Mononuclear cell (primary cell): ENCODE data around the gene ASCL3. TPM values are rescaled to one million over a fixed set of nuclear protein-coding genes. Genes with fewer than 3 reads are reported as not detected.
"Not testable (repeated sequence)": the region's sequence is repeated elsewhere in the genome, so short reads cannot be mapped to it uniquely, and the experiment has no call there.

ENCODE experiments used
- H3K27me3 ChIP-seq: 2 replicates; pipeline ENCODE4 v1.6.0; 2011; ENCODE audit warnings: low read length, control low read depth; ENCODE audit not compliant: insufficient read depth
- H3K4me1 ChIP-seq: 2 replicates; pipeline ENCODE4 v1.5.1; 2011; ENCODE audit warnings: mild to moderate bottlenecking, low read length, control low read depth; ENCODE audit not compliant: insufficient read depth
- H3K4me3 ChIP-seq: 2 replicates; pipeline ENCODE4 v1.5.1; 2011; ENCODE audit warnings: mild to moderate bottlenecking, low read length, moderate library complexity
- H3K9me3 ChIP-seq: 2 replicates; pipeline ENCODE4 v1.5.1; 2011; ENCODE audit warnings: low read depth, mild to moderate bottlenecking, control low read depth, low read length
- total RNA-seq: library from RNA; depleted of rRNA; stranded (reverse); fragments of >200 nt; gene quantifications from one replicate; pipeline ENCODE4 v1.2.3, GENCODE V29; 2012

ASCL3 gene
- total RNA-seq, 1 donor: not detected

DNA sequence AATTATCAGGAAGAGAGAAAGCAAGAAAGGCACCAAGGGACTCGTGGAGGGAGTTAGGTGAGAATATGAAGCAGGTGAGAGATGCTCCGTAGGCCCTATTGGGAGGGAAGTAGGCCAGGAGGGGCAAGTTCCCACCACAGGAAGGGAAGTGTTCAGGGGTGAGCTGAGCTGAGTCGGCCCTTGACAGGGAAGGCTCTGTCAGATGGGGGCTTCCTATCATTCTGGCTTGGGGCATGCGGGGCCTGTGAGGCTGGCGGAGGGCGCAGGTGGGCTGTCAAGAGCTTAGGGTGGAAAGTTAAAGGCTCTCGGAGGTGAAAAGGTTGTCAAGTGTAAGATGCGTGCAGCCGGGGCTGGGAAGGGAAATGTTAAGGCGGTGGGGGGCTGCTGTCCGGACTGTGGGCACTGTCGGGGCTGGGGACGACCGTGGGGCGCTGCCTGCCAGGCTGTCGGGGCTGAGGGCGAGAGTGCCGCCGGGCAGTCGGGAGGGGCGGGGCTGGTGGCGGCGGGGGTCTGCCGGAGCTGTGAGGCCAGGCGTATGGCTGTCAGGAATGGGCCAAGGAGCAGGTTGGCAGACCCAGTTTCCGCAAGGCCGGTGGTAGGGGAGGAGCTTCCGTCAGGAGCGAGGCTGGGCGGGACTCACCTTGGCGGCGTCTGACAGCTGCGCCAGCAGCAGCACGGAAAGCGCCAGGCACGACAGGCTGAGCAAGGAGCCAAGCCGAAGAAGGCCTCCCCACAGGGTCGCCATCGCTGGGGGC is 20.9 kb upstream of the ASCL3 start:
- peak overlapping the region; percentile 88 for H3K4me3 ChIP-seq
- H3K27me3 ChIP-seq: no peaks in the 10 kb centered on the region
- no peaks in the 10 kb centered on the region for H3K9me3 ChIP-seq
- H3K4me1 ChIP-seq: peaks cover 33% of the 10 kb centered on the region

DNA sequence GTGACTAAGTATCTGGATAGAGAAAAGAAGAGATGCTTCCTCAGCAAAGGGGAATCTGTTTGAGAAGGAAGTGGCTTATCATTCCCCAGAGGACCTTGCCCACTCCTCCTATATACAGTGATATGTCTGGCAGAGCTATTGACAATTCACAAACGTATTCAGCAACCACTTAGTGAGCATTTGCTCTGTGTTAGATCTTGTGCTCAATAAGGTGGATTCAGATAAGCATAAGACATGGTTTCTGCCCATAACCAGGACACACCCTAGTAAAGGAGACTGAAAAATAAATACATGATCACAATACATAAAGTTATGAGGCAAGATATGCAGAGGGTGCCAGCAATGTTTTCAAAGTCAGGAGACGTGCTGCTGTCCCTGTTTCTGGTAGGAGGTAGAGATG is 20.0 kb upstream of the ASCL3 start:
- H3K4me1 ChIP-seq: peaks cover 33% of the 10 kb centered on the region
- no peaks in the 10 kb centered on the region for H3K27me3 ChIP-seq
- H3K4me3 ChIP-seq: no peak overlapping the region
- no peaks in the 10 kb centered on the region for H3K9me3 ChIP-seq

DNA sequence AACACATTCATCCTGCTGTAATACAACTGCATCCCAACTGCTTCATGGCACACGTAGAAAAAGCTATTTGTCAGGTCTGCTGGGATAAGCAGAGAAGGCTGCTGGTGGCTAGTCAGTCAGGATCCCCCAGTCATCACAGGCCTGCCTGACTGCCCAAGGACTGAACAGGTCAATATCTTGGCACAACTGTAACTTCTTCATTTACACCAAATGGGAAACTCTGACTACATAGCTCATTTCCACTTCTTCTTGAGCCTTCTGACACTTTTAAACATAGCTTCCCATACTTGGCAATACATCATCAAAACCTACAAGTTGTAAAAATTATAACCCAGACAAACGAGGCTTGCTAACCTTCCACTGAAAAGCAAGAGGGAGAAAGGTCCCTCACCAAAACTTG is 18.6 kb upstream of the ASCL3 start:
- Histone ChIP-seq H3K9me3 (no peaks in the 10 kb centered on the region), H3K4me1 (peaks cover 33% of the 10 kb centered on the region), H3K4me3 (no peak overlapping the region)

DNA sequence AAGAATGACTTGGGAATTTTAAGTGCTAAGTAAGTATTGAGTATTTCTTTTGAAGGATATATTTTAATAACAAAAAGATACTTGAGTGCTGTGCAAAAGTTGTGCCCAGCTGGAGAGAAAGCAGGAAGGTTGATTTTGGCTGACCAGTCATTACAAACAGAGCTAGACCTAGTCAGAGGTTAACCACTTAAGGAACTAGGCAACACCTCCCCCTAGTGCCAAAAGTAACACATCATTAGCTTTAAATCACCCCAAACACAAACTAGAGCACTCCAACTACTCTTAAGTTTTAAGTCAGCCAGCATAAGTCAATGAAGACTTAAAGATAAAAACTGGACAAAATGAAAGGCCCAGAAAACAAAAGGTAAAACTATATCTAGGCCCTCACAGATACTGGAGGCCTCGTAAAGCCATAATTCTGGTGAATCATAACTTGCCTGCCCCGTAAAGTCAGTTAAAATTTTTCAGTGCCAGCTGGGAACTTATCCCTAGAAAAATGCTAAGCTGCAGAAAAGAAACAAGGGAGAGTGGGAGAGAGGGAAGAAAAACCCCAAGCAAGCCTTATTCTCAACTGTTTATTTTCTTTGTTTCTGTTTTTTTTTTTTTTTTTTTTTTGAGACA is 16.8 kb upstream of the ASCL3 start:
- no peak overlapping the region for H3K4me3 ChIP-seq
- no peaks in the 10 kb centered on the region for H3K9me3 ChIP-seq
- no peaks in the 10 kb centered on the region for H3K27me3 ChIP-seq

More for the DNA sequence above, 18.6 kb upstream of the ASCL3 start:
- H3K27me3 ChIP-seq: no peaks in the 10 kb centered on the region

DNA sequence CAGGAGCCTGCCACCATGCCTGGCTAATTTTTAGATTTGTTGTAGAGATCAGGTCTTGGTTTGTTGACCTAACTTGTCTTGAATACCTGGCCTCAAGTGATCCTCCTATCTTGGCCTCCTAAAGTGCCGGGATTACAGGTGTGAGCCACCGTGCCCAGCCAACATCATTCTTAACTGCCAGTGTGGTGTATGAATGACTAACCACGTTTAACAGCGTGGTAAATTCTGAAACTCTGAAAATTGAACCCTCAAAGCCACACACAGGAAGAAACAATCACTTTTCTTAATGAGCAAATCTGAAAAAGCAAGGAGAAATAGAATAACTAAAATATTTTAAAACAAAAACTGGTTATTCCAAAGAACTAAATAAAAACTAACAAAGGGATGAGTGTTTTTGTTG is 14.0 kb upstream of the ASCL3 start:
- H3K4me3 ChIP-seq: no peak overlapping the region
- H3K27me3 ChIP-seq: no peaks in the 10 kb centered on the region
- H3K4me1 ChIP-seq: peaks cover 9% of the 10 kb centered on the region
- no peaks in the 10 kb centered on the region for H3K9me3 ChIP-seq

More for the DNA sequence above, 16.8 kb upstream of the ASCL3 start:
- H3K4me1 ChIP-seq: peaks cover 25% of the 10 kb centered on the region

DNA sequence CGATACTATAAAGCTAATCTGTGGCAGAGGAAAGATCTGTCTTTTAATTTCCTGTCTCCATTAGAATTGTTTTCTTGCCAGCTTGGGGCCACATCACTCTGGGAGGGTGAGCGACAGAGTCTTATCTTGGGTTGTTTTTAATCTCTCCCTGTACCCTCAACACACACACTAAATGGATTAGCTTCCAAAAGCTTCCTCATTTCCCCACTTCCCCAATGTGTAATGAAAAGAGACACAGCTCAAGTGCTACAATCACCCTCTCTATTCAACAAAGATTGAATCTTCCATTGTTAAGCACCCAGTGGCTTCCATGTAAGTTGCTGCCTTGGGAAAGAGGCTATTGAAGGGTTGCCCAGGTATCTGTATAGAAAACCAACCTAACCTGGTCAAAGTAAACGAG is 6.1 kb upstream of the ASCL3 start:
- no peaks in the 10 kb centered on the region for H3K9me3 ChIP-seq
- H3K4me1 ChIP-seq: no peaks in the 10 kb centered on the region
- H3K27me3 ChIP-seq: no peaks in the 10 kb centered on the region
- H3K4me3 ChIP-seq: no peak overlapping the region

DNA sequence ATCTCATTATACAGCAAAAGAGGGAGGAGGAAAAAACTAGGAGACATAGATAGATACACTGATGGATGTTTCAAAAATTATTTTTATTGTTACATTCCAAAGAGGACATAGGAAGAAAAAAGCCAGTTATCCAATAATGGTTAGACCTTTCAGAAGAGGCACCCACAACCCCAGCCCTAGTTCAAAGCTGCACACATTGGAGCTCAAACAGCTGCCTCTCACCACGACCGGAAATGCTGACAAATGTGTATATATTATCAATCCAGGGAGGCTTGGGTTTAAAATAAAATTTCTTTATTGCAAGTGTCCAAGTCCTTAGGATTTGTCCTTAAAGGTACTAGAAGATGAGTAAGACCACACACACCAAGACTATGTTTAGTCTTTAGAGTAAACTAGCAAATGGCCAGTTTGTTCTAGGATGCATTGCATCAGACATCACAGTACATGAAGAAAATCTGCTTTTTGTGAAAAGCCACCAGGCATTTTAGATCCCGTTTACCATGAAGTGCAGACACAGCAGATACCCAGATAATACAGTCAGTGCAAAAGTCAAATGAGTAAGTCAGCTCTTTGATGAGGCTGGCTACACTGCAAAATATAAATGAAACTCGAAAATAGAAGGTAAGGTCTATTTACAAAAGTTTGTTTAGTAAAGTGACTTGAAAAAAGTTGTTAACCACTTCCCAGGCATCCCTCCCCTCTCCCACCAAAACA is 4.6 kb upstream of the ASCL3 start:
- Histone ChIP-seq H3K4me3 (no peak overlapping the region), H3K4me1 (no peaks in the 10 kb centered on the region), H3K9me3 (no peaks in the 10 kb centered on the region), H3K27me3 (no peaks in the 10 kb centered on the region)

DNA sequence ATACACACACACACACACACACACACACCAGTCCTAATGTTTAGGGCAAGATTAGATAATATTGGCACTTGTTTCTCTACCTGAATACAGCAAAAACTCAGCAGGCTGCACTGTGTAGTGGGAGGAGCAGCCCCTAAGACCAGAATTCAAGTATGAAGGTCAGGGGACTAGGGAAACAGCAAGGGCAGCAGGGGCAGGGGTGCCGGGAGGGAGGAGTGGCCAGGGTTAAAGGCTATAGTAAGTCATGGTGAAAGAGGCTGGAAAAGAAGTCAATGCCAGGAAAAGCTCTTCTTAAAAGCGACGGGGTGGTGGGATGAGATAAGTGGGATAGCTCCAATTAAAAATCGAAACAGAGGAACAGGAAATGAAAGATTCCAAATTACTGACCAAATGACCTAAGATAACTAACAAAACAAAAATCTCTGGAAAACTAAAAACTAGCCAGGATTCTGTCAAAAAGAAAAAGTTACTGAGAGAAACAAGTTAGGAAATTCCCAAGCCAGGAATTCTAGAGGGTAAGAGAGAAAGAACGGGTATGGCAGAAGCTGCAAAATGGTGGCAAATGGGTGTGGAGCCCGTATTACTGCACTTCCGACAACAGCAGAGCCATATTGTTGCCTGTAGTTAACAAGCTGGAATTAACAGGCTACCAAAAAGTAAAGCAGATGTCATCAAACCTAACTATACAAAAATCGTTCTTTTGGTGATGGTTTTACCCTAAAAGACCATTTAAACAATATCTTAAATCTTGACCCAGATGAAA is 1.3 kb downstream of the ASCL3 start:
- Histone ChIP-seq H3K27me3 (no peaks in the 10 kb centered on the region), H3K4me3 (no peak overlapping the region), H3K4me1 (no peaks in the 10 kb centered on the region), H3K9me3 (no peaks in the 10 kb centered on the region)

DNA sequence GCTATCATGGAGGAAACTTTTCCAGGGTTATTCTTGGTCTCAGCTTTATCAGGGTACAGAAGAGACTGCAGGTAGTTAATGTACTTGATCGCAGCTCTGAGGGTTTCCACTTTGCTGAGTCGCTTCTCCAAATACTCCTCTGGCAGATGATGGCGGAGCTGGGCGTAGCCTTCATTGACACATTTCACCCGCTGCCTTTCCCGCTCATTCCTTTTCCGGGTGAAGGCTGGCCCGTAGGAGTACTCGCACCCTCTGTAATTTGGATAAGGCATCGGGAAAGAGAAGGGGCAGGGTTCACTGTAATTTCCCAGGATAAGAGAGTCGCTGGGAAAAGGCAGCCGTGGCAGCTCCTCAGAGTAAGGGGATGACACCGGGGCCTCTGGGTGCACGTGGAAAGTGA is 5.2 kb downstream of the ASCL3 start:
- Histone ChIP-seq H3K9me3 (no peaks in the 10 kb centered on the region), H3K27me3 (no peaks in the 10 kb centered on the region), H3K4me1 (no peaks in the 10 kb centered on the region), H3K4me3 (no peak overlapping the region)

DNA sequence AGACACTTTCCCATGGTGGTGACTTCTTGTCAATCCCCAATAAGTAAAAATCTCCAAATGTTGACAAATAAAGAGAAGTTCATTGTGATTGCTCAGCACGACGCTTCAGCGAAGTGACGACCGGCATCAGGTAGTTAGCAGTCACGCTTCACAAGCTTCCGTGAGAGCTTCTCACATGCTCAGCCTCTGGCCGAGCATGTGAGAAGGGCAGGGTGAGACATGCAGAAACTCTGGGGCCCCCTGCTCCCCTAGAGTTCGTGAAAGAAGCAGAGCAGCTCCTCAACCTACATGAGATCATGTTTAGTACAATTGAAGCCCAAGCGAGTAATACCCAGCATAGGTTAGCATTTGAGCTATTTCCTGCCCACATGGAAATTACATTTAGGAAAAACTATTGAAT is 5.7 kb downstream of the ASCL3 start:
- no peak overlapping the region for H3K4me3 ChIP-seq
- no peaks in the 10 kb centered on the region for H3K27me3 ChIP-seq
- H3K4me1 ChIP-seq: no peaks in the 10 kb centered on the region
- no peaks in the 10 kb centered on the region for H3K9me3 ChIP-seq

DNA sequence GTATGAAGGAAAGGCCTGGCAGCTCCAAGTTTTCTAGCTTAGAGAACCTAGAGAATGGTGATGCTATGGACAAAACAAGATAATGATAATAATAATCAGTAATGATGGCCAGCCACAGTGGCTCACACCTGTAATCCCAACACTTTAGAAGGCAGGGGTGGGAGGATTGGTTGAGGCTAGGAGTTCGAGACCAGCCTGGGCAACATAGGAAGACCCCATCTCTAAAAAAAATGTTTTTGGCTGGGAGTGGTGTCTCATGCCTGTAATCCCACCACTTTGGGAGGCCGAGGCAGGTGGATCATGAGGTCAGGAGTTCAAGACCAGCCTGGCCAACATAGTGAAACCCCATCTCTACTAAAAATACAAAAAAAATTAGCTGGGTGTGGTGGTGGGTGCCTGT is 7.0 kb downstream of the ASCL3 start:
- H3K4me3 ChIP-seq, H3K27me3 ChIP-seq, H3K9me3 ChIP-seq, H3K4me1 ChIP-seq: not testable (repeated sequence)

DNA sequence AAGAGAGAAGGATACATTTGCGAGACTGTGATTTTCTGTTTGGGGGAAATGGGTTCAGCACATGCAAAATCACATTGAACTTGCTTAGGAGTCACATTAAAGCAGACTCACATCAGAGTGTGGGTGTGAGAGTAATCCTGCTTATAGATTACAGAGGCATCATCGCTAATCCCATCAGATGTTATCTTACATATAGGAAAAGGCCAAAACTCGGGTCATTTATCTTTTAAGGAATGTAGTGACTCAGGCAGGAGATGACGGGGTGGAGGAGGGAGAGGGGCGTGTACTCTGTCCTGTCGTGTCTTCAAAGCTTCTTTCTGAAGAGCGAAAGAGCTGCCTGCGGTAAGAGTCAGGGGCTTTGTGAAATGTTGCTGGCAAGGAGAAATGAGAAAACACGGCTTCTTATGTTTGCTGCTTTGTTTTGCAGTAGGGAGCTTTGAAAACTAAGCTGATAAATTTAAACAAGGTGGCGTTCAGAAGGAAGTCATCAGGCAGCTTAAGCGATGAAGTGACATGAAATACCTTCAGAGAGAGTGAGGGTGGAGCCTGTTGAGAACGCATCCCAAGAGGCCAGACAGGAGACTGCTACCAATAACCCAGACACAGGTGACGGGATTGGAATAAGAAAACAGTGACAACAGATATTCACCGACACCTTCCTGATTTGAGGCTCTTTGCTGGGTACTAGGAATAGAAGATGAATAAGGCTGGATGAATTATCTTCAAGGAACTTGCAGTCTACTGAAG is 7.9 kb downstream of the ASCL3 start:
- no peaks in the 10 kb centered on the region for H3K4me1 ChIP-seq
- H3K9me3 ChIP-seq: no peaks in the 10 kb centered on the region
- no peak overlapping the region for H3K4me3 ChIP-seq

DNA sequence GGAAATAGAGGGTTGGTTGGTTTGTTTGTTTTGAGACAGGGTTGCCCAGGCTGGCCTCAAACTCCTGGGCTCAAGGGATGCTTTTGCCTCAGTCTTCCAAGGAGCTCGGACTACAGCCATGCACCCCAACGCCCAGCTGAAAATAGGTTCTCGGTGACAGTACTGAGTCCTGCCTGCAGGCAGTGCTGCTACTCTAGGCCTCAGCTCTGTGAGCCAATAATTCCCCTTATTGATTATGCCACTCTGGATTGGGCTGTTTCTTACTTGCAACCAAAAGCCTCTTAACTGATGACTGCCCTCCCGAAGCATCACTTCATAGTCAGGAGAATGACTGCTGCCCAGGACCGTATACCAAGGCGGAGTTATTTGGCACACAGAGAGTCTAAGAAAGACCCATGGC is 8.9 kb downstream of the ASCL3 start:
- Histone ChIP-seq H3K4me1 (no peaks in the 10 kb centered on the region), H3K27me3 (no peaks in the 10 kb centered on the region), H3K9me3 (no peaks in the 10 kb centered on the region), H3K4me3 (no peak overlapping the region)

More for the DNA sequence above, 7.9 kb downstream of the ASCL3 start:
- H3K27me3 ChIP-seq: no peaks in the 10 kb centered on the region

DNA sequence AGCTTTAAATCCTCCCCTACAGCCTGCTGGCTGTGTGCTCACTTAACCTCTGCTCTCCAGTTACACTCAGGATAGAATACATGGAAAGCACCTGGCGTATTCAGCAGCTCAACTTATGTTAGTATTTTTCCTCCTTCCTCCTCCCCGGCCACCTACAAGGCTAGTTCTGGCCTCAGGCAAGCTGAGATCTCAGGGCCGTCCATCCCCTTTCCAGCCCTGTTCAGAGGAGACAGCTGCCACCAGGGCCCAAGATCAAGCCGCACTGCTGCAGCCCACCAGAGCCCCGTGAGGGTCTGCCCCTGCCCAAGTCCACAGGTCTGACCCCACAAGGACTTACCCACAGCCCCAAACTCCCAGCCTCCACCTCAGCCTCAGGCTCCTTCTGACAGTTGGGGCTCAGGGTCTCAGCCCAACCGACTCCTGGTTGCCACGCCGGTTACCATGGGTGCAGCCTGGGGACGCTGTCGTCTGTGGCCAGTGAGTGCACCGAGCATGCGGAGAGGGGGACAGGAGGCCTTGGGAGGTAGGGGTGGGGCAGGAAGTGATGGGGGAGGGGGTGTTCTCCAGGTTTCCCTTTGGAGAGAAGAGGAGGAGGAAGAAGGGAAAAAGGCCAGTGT is 10.1 kb downstream of the ASCL3 start, which contains the start of gene C11orf16:
C11orf16 (minus strand) TSS at position 384 of the 617 bp plus-strand sequence. CDS start 639 bp downstream, outside the sequence.
- H3K9me3 ChIP-seq: no peaks in the 10 kb centered on the region
- no peaks in the 10 kb centered on the region for H3K27me3 ChIP-seq
- no peaks in the 10 kb centered on the region for H3K4me1 ChIP-seq
- no peak within 1 kb of the TSS for H3K4me3 ChIP-seq
